Effector memory CD8-positive, alpha-beta T cell (primary cell): Measurements from ENCODE around the gene VPS26A.
A peak's percentile ranks its signal among the peaks of the same experiment; 100 is the strongest.

Experiments used
- ATAC-seq: fragments of 150-1000 bp; cut with Tn5 transposase; replicated peaks from 2 replicates; pipeline ENCODE4 v1.10.0; 2021; ENCODE audit warnings: mild to moderate bottlenecking, moderate library complexity
- DNase-seq, 3 experiments: peaks; one replicate each; pipeline ENCODE4 v3.0.0; 2021
- H3K27ac Mint-ChIP-seq, 2 donors: one replicate each; pipeline ENCODE4 v1.8.0; 2022; ENCODE audit warnings: mild to moderate bottlenecking in 2 of 2, mixed read lengths in 2 of 2, moderate library complexity in 2 of 2
- H3K27me3 Mint-ChIP-seq, 2 donors: one replicate each; pipeline ENCODE4 v1.8.0; 2022; ENCODE audit warnings: mixed read lengths in 2 of 2
- H3K36me3 Mint-ChIP-seq: one replicate; pipeline ENCODE4 v1.8.0; 2022; ENCODE audit warnings: mild to moderate bottlenecking, moderate library complexity, mixed read lengths; ENCODE audit not compliant: insufficient read depth
- H3K4me1 Mint-ChIP-seq, 2 donors: one replicate each; pipeline ENCODE4 v1.8.0; 2022; ENCODE audit warnings: low read depth in 2 of 2, mixed read lengths in 2 of 2
- H3K4me3 Mint-ChIP-seq, 2 donors: one replicate each; pipeline ENCODE4 v1.8.0; 2022; ENCODE audit warnings: mild to moderate bottlenecking in 2 of 2, mixed read lengths in 2 of 2, moderate library complexity in 2 of 2
- H3K9me3 Mint-ChIP-seq, 2 donors: one replicate each; pipeline ENCODE4 v1.8.0; 2022; ENCODE audit warnings: mixed read lengths in 2 of 2
- total RNA-seq, 9 experiments: gene quantifications; one replicate each; lab custom pipeline; 2026; lab: John Stamatoyannopoulos, UW

Gene VPS26A
- total RNA-seq = 17.4 to 41.1 (median 24.8) reads per million in 9 experiments

DNA sequence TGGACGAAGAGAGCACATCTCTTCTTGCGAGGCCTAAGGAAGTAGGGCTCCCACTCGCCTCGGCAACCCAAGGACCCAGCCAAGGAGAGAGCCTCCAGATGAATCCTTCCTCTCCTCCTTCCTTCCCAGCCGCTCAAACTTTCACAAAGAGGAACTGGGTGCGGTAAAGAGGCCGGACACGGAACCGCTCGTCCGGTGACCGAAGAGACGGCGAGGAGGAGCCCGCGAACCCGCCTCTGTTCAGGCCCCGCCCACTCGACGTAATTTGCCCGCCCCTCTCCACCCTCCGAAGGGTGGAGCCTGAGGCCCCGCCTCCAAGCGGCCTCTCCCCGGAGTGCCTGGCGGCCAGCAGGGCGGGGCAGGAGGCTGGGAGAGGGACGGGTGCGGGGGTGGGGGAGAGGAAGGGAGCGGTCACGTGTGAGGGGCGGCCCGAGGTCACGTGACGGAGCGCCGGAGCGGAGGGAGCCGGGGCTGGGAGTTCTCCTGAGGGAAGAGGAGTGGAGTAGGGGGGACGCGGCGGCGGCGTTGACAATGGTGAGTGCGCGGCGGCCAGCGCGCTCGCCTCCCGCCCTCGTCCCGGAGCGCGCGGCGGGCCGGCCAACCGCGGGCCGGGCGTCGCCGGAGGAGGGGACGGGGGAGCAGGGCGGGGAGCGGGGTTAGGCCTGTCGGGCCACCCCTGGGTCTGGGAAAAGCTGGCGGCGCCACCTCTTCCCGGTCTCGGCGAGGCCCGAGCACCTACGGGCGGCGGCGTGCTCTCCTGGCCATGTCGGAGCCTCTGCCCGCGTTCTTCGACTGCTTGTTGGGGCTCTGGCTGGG is at the start of gene VPS26A:
Gene VPS26A, plus strand, starts transcription at position 432 of the 816 bp plus-strand sequence. Its CDS starts 100 bp downstream, at position 532.
- Mint-ChIP-seq H3K36me3 (peaks cover 30% of the 10 kb centered on the region), H3K9me3 (no peaks in the 10 kb centered on the region), H3K27me3 (no peaks in the 10 kb centered on the region), H3K27ac (peak within 1 kb of the TSS; percentile 95 to 97), H3K4me1 (peaks cover 6 to 13% of the 10 kb centered on the region in 2 donors), H3K4me3 (peak within 1 kb of the TSS; percentile 94 to 95)
- DNase-seq = peak; percentile 97 to 99 (median 99)
- ATAC-seq = peak; percentile 88

DNA sequence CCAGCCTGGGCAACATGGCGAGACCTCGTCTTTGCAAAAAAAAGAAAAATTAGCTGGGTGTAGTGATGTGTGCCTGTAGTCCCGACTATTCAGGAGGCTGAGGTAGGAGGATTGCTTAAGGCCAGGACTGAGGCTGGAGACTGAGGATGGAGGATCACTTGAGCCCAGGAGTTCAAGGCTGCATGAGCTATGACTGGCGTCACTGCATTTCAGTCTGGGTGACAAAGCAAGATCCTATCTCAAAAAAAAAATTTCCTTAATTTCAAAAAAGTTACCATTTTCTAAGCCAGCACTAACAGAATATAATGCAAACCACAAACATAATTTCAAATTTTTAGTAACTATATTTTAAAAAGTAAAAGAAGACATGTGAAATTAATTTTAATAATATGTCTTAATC is 49.4 kb upstream of the VPS26A start:
- ATAC-seq (no peak), DNase-seq (no peak)
- Mint-ChIP-seq H3K4me1 (peaks cover 4 to 7% of the 10 kb centered on the region in 2 donors), H3K4me3 (no peak overlapping the region), H3K27ac (no peak overlapping the region), H3K36me3 (peaks cover 3% of the 10 kb centered on the region), H3K9me3 (no peaks in the 10 kb centered on the region), H3K27me3 (no peaks in the 10 kb centered on the region)

- H3K4me1 Mint-ChIP-seq = peaks cover 4 to 7% of the 10 kb centered on the region in 2 donors
- no peak overlapping the region for H3K4me3 Mint-ChIP-seq
- no peaks in the 10 kb centered on the region for H3K27me3 Mint-ChIP-seq
These were observed 48.5 kb upstream of the VPS26A start for GRCh38 chr10:69075431-69075830.

GRCh38 chr10:69078311-69078710 is 45.7 kb upstream of the VPS26A start:
- Mint-ChIP-seq H3K27me3 (no peaks in the 10 kb centered on the region), H3K9me3 (no peaks in the 10 kb centered on the region), H3K27ac (no peak overlapping the region), H3K4me3 (no peak overlapping the region), H3K36me3 (peaks cover 4% of the 10 kb centered on the region), H3K4me1 (peaks cover 0 to under 1% of the 10 kb centered on the region in 2 donors)
- no peak for DNase-seq
- no peak for ATAC-seq

More at GRCh38 chr10:69075431-69075830, 48.5 kb upstream of the VPS26A start:
- DNase-seq (no peak), ATAC-seq (no peak)
- Mint-ChIP-seq H3K36me3 (peaks cover 4% of the 10 kb centered on the region), H3K27ac (no peak overlapping the region), H3K9me3 (no peaks in the 10 kb centered on the region)

GRCh38 chr10:69080226-69080625 is 43.8 kb upstream of the VPS26A start:
- peaks cover 0 to under 1% of the 10 kb centered on the region in 2 donors for H3K4me1 Mint-ChIP-seq

GRCh38 chr10:69086001-69086509 is 37.9 kb upstream of the VPS26A start:
- peak overlapping the region; percentile 81 to 98 for H3K27ac Mint-ChIP-seq
- no peaks in the 10 kb centered on the region for H3K27me3 Mint-ChIP-seq
- H3K4me1 Mint-ChIP-seq = peaks cover 35 to 38% of the 10 kb centered on the region in 2 donors
- DNase-seq (no peak), ATAC-seq (no peak)
- H3K4me3 Mint-ChIP-seq = peak overlapping the region; percentile 24 to 59
- H3K36me3 Mint-ChIP-seq = peaks cover 41% of the 10 kb centered on the region
- no peaks in the 10 kb centered on the region for H3K9me3 Mint-ChIP-seq

More at GRCh38 chr10:69080226-69080625, 43.8 kb upstream of the VPS26A start:
- no peaks in the 10 kb centered on the region for H3K9me3 Mint-ChIP-seq
- H3K4me3 Mint-ChIP-seq = no peak overlapping the region
- no peaks in the 10 kb centered on the region for H3K27me3 Mint-ChIP-seq
- ATAC-seq = no peak
- DNase-seq = no peak
- peaks cover 4% of the 10 kb centered on the region for H3K36me3 Mint-ChIP-seq
- no peak overlapping the region for H3K27ac Mint-ChIP-seq

DNA sequence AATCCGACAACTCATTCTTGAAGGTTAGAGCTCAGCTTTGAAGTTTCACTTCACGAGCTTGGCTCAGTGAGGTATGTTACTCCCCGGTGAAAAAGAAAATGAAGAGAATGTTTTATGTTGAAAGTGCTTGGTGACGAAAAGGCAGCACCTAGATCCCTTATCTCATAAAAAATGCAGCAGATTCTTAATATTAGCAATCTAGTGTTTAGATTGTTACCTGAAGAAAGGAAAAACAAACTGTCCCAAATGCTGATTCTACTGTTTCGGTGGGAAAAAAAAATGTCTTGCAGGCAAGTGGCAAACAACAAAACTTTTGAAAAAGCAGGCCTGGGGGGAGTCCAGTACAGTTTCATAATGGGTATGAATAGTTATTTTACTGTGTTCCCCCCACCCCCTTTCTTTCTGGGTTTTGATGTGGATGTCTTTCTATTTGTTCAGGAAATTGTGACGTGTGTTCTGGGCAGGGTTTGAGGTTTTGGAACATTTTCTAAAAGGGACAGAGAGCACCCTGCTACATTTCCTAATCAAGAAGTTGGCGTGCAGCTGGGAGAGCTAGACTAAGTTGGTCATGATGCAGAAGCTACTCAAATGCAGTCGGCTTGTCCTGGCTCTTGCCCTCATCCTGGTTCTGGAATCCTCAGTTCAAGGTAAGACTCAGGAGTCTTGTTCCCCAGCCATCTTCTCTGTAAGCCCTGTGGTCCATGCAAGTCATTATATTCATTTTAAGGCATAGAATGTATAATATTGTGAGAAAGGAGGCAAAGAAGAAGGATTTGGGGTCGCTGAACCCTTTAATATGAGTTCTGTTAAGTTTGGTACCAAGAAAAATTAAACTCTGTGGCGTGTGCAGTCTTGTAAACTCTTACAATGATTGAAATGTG is 36.1 kb upstream of the VPS26A start, which contains the start of gene SRGN:
Gene SRGN, plus strand, starts transcription at position 514 of the 881 bp plus-strand sequence. Its CDS starts 55 bp downstream, at position 569.
- ATAC-seq = peak; percentile 51
- Mint-ChIP-seq H3K4me3 (peak within 1 kb of the TSS; percentile 85 to 88), H3K36me3 (peaks cover 59% of the 10 kb centered on the region), H3K27ac (peak within 1 kb of the TSS; percentile 93 to 98), H3K4me1 (peaks cover 39 to 51% of the 10 kb centered on the region in 2 donors), H3K9me3 (no peaks in the 10 kb centered on the region), H3K27me3 (no peaks in the 10 kb centered on the region)
- DNase-seq = peak; percentile 72 to 85 (median 76)

- Mint-ChIP-seq H3K27me3 (no peaks in the 10 kb centered on the region), H3K36me3 (peaks cover 64% of the 10 kb centered on the region), H3K4me3 (peak overlapping the region; percentile 85 to 88), H3K4me1 (peaks cover 41 to 57% of the 10 kb centered on the region in 2 donors), H3K27ac (peak overlapping the region; percentile 93 to 98), H3K9me3 (no peaks in the 10 kb centered on the region)
- ATAC-seq (peak; percentile 10), DNase-seq (peak; percentile 27 to 40 (median 27))
These were observed 35.6 kb upstream of the VPS26A start for GRCh38 chr10:69088471-69088769.

- Mint-ChIP-seq H3K4me3 (peak overlapping the region; percentile 85 to 88), H3K4me1 (peaks cover 45 to 60% of the 10 kb centered on the region in 2 donors), H3K27me3 (no peaks in the 10 kb centered on the region), H3K27ac (peak overlapping the region; percentile 93 to 98), H3K36me3 (peaks cover 69% of the 10 kb centered on the region), H3K9me3 (no peaks in the 10 kb centered on the region)
- ATAC-seq = peak; percentile 23
- peak; percentile 54 to 56 (median 56) for DNase-seq
These were observed 35.0 kb upstream of the VPS26A start for GRCh38 chr10:69088801-69089501.

DNA sequence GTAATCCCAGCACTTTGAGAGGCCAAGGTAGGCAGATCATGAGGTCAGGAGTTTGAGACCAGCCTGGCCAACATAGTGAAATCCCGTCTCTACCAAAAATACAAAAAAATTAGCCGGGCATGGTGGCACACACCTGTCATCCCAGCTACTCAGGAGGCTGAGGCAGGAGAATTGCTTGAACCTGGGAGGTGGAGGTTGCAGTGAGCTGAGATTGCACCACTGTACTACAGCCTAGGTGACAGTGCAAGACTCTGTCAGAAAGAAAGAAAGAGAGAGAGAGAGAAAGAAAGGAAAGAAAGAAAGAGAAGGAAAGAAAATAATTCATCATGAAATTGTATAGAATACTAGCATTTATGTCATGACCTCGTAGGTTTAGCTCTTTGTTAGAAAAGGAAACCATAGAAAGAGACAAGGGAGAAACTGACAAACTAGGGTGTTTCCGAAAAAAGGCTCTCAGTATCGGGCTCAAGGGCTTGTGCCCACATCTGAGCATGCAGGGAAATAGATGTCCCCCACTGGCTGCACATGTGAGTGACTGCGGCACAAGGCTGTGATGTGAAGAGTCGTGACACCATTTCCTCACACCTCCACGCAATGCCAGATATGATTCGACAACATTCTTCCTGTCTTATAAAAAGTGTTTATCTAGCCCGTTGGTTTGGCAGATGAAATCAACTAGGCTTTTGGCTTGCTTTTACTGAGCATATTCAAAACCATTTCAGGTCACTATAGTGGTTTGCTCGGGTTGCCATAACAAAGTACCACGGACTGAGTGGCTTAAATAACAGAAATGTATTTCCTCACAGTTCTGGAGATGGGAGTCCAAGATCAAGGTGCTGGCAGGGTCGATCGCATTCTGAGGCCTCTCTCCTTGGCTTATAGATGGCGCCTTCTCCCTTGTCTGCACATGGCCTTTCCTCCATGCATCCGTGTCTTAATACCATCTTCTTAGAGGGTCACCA is 34.1 kb upstream of the VPS26A start:
- peaks cover 74% of the 10 kb centered on the region for H3K36me3 Mint-ChIP-seq
- no peaks in the 10 kb centered on the region for H3K9me3 Mint-ChIP-seq
- peak; percentile 76 for ATAC-seq
- DNase-seq = peak; percentile 82 to 86 (median 84)
- peak overlapping the region; percentile 85 to 88 for H3K4me3 Mint-ChIP-seq
- H3K27me3 Mint-ChIP-seq = no peaks in the 10 kb centered on the region
- peak overlapping the region; percentile 93 to 98 for H3K27ac Mint-ChIP-seq
- H3K4me1 Mint-ChIP-seq = peaks cover 46 to 62% of the 10 kb centered on the region in 2 donors

GRCh38 chr10:69090685-69091084 is 33.3 kb upstream of the VPS26A start:
- Mint-ChIP-seq H3K27ac (peak overlapping the region; percentile 93 to 98), H3K27me3 (no peaks in the 10 kb centered on the region), H3K9me3 (no peaks in the 10 kb centered on the region), H3K36me3 (peaks cover 81% of the 10 kb centered on the region), H3K4me1 (peaks cover 48 to 68% of the 10 kb centered on the region in 2 donors), H3K4me3 (peak overlapping the region; percentile 85 to 88)
- no peak for ATAC-seq
- no peak for DNase-seq
